Ishikawa (cell line): ENCODE measurements around the gene RRH.

Experiments used
- FOXM1 ChIP-seq: IDR thresholded peaks from 2 replicates; pipeline ENCODE4 v1.6.1; 2012; ENCODE audit warnings: low read depth, borderline replicate concordance
- NFIC ChIP-seq: IDR thresholded peaks from 2 replicates; pipeline ENCODE4 v1.6.1; 2012
- TEAD4 ChIP-seq: IDR thresholded peaks from 2 replicates; pipeline ENCODE4 v1.6.1; 2012

DNA sequence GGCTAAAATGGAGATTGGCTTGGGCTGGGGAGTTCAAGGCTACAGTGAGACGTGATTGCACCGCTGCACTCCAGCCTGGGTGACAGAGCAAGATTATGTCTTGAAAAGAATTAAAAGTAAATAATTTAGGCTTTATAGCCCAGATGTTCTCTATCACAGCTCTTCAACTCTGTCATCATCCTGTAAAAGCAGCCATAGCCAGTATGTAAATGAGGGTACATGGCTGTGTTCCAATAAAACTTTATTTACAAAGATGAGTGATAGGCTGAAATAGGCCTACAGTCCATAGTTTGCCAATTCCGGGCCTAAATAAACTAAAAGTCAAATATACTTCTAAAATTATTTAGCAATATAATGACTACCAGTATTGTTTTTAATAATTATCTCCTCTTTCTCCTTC is 9.2 kb downstream of the RRH start:
- TF ChIP-seq FOXM1 (no peak), TEAD4 (no peak), NFIC (no peak)
